ENCODE measurements around the gene DNAJB14. TPM values are rescaled to one million over a fixed set of nuclear protein-coding genes. Genes with fewer than 3 reads are reported as not detected.

DNAJB14 gene
- total and polyA plus RNA-seq, 8 donors = 3.4 to 78.0 (median 10.4) TPM

DNA sequence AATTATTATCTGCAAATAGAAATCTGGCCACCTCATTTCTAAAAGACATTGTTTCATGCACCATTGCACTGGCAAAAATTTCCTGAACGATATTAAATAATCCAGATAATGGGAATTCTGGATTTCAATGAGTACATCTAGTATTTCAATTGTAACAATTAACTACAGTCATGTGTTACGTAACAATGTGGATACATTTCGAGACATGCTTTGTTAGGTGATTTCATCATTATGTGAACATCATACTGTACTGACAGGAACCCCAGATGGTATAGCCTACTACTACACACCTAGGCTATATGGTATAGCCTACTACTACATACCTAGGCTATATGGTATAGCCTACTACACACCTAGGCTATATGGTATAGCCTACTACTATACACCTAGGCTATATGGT is 67.0 kb downstream of the DNAJB14 start:
- peaks cover 14 to 72% (median 66%) of the 10 kb centered on the region in 4 donors for H3K36me3 ChIP-seq
- intact Hi-C loops (cut with DNase I; ENCODE audit: low total_unique reads) = no loop called here
- TF ChIP-seq POLR2A (IDR thresholded peaks at IDR 0.05) (no peak), EP300 (IDR thresholded peaks at IDR 0.05) (no peak), POLR2AphosphoS5 (IDR thresholded peaks at IDR 0.05) (no peak)
- TF ChIP-seq, protein P1, sequence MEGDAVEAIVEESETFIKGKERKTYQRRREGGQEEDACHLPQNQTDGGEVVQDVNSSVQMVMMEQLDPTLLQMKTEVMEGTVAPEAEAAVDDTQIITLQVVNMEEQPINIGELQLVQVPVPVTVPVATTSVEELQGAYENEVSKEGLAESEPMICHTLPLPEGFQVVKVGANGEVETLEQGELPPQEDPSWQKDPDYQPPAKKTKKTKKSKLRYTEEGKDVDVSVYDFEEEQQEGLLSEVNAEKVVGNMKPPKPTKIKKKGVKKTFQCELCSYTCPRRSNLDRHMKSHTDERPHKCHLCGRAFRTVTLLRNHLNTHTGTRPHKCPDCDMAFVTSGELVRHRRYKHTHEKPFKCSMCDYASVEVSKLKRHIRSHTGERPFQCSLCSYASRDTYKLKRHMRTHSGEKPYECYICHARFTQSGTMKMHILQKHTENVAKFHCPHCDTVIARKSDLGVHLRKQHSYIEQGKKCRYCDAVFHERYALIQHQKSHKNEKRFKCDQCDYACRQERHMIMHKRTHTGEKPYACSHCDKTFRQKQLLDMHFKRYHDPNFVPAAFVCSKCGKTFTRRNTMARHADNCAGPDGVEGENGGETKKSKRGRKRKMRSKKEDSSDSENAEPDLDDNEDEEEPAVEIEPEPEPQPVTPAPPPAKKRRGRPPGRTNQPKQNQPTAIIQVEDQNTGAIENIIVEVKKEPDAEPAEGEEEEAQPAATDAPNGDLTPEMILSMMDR (IDR thresholded peaks at IDR 0.05) = no peak
- 84 to 92% (median 92%) methylated on average over 3 of the region's 3 CpGs for WGBS, 5 donors
- no peaks in the 10 kb centered on the region for H3K27me3 ChIP-seq
- no peaks in the 10 kb centered on the region for H3K9me3 ChIP-seq
- no peak for DNase-seq
- H3K4me1 ChIP-seq = no peaks in the 10 kb centered on the region
- H3K27ac ChIP-seq = no peak overlapping the region
- H3K4me3 ChIP-seq = no peak overlapping the region

DNA sequence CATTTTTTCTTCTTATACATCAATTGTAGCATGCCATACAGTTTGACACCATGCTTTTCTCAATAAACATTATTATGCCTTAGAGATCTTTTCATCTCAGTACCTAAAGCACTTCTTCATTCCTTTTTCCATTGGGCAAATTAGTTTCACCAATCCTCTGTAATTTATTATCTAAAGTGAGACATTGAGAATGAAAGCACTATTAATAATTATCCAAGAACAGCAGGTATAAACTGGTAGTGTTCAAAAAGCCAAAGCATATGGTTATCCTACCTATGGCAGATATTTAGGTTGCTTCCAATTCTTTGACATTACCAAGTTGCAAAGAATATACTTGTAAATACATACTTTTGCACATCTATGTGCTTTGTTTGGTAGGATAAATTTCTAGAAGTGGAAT is 67.8 kb downstream of the DNAJB14 start:
- H3K27me3 ChIP-seq = no peaks in the 10 kb centered on the region
- DNase-seq = no peak
- intact Hi-C loops (cut with DNase I; ENCODE audit: low total_unique reads) = no loop called here
- TF ChIP-seq, protein P1 (IDR thresholded peaks at IDR 0.05) = no peak
- TF ChIP-seq EP300 (IDR thresholded peaks at IDR 0.05) (no peak), POLR2A (IDR thresholded peaks at IDR 0.05) (no peak)
- no peaks in the 10 kb centered on the region for H3K4me1 ChIP-seq
- H3K4me3 ChIP-seq = no peak overlapping the region
- H3K27ac ChIP-seq = no peak overlapping the region
- peaks cover 14 to 63% (median 57%) of the 10 kb centered on the region in 4 donors for H3K36me3 ChIP-seq
- no peaks in the 10 kb centered on the region for H3K9me3 ChIP-seq

DNA sequence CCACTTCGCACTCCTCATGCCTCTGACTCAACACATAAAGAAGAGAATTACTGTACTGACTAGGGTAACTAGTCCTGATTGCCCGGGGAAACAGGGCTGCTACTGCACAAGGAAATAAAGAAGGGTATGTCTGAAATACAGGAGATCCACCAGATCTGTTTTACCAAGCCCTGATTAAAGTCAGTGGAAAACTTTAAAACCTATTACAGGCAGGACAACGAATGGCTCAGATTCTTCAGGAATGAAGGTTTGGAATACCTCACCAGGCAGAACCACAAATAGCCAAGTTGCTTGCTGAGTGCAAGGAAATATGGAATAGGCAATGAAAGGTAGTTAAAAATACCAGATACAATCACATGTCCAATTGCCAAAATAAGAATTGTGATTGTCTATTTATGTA is 69.5 kb downstream of the DNAJB14 start:
- intact Hi-C loops (cut with DNase I; ENCODE audit: low total_unique reads) = no loop called here

DNA sequence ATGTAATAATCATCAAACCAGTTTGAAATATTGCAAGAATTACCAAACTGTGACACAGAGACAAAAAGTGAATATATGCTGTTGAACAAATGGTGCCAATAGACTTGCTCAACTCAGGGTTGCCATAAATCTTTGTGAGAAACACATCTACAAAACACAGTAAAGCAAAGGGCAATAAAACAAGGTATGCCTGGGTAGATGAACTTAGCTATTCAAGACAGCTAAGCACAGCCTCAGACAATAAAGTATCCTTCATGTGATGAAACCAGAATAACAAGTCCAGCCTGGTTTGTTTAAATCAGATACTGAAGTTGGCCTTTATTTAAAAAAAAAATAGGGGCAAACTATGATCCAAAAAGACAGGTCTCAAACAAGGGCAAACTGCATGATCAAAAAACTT is 71.3 kb downstream of the DNAJB14 start:
- no peak for DNase-seq
- Histone ChIP-seq H3K36me3 (peaks cover 8 to 32% (median 29%) of the 10 kb centered on the region in 4 donors), H3K27ac (no peak overlapping the region)

More for the DNA sequence above, 69.5 kb downstream of the DNAJB14 start:
- no peak for DNase-seq
- no peak overlapping the region for H3K27ac ChIP-seq
- H3K36me3 ChIP-seq = peaks cover 14 to 51% (median 48%) of the 10 kb centered on the region in 4 donors
- TF ChIP-seq, protein P1 (IDR thresholded peaks at IDR 0.05) = no peak
- TF ChIP-seq POLR2AphosphoS5 (IDR thresholded peaks at IDR 0.05) (no peak), EP300 (IDR thresholded peaks at IDR 0.05) (no peak), POLR2A (IDR thresholded peaks at IDR 0.05) (no peak)
- H3K27me3 ChIP-seq = no peaks in the 10 kb centered on the region
- no peaks in the 10 kb centered on the region for H3K9me3 ChIP-seq
- 85 to 95% (median 93%) methylated on average over 3 of the region's 3 CpGs for WGBS, 5 donors
- no peak overlapping the region for H3K4me3 ChIP-seq
- H3K4me1 ChIP-seq = no peaks in the 10 kb centered on the region

More for the DNA sequence above, 71.3 kb downstream of the DNAJB14 start:
- H3K4me1 ChIP-seq = no peaks in the 10 kb centered on the region
- intact Hi-C loops (cut with DNase I; ENCODE audit: low total_unique reads) = no loop called here
- no peak overlapping the region for H3K4me3 ChIP-seq
- H3K9me3 ChIP-seq = no peaks in the 10 kb centered on the region
- TF ChIP-seq, protein P1 (IDR thresholded peaks at IDR 0.05) = no peak
- TF ChIP-seq EP300 (IDR thresholded peaks at IDR 0.05) (no peak), POLR2AphosphoS5 (IDR thresholded peaks at IDR 0.05) (no peak), POLR2A (IDR thresholded peaks at IDR 0.05) (no peak)
- no peaks in the 10 kb centered on the region for H3K27me3 ChIP-seq

Data from stomach (tissue), 9 donors.